ENCODE data around the gene MRM2.
"Not testable (repeated sequence)": the region's sequence is repeated elsewhere in the genome, so short reads cannot be mapped to it uniquely, and the experiment has no call there.

The MRM2 gene

DNA sequence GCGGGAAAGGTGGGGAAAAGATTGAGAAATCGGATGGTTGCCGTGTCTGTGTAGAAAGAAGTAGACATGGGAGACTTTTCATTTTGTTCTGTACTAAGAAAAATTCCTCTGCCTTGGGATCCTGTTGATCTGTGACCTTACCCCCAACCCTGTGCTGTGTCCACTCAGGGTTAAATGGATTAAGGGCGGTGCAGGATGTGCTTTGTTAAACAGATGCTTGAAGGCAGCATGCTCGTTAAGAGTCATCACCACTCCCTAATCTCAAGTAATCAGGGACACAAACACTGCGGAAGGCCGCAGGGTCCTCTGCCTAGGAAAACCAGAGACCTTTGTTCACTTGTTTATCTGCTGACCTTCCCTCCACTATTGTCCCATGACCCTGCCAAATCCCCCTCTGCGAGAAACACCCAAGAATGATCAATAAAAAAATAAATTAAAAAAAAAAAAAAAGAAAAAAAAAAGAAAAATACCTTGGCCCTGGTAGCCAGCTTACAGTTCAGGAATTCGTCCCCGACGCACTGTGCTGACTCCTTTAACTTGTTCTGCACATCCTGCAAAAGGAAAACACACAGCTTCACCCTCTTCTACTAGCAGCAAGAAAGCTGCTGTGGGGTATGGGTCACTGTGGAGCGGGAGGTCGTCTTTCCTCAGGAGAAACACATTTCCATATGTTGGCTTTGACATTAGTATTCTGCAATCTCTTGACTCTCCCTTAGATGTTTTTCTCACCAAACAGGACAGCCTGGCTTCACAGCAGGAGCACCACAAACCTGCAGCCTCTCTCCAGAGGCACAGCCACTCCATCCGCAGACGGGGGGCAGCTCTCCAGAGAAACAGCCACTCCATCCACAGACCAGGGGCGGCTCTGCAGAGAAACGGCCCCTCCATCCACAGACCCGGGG lies 27.3 kb upstream of the MRM2 start:
- not testable (repeated sequence) for DNase-seq (ENCODE audit: insufficient read length, low spot score); FAIRE-seq

GRCh38 chr7:2266911-2267310 lies 24.9 kb upstream of the MRM2 start:
- DNase-seq (ENCODE audit: insufficient read length, low spot score) (no peak), FAIRE-seq (no peak)

- no peak for DNase-seq (ENCODE audit: insufficient read length, low spot score)
- FAIRE-seq, result no peak
These were observed 22.2 kb upstream of the MRM2 start for GRCh38 chr7:2264158-2264557.

GRCh38 chr7:2263176-2263575 lies 21.2 kb upstream of the MRM2 start:
- FAIRE-seq (no peak), DNase-seq (ENCODE audit: insufficient read length, low spot score) (no peak)

- no peak for DNase-seq (ENCODE audit: insufficient read length, low spot score)
- peak; percentile 23 for FAIRE-seq
These were observed 19.6 kb upstream of the MRM2 start for GRCh38 chr7:2261611-2262010.

DNA sequence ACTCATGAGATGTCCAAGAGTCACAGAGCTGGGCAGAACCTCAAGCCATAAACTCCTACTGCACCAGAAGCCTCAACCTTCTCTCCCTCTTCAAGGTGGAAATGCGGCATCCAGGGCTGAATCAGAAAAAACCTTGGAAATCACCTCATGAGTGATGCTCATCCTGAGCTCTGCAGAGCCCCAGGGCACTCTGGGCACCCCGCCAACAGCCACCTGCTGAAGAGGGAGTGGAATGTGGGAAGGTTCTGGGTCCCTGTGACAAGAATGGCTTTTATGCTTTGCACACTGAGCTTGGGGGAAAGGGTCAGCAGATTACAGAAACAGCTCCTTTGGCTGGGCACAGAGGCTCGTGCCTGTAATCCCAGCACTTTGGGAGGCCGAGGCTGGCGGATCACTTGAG lies 18.8 kb upstream of the MRM2 start:
- FAIRE-seq (no peak), DNase-seq (ENCODE audit: insufficient read length, low spot score) (peak; percentile 80)

DNA sequence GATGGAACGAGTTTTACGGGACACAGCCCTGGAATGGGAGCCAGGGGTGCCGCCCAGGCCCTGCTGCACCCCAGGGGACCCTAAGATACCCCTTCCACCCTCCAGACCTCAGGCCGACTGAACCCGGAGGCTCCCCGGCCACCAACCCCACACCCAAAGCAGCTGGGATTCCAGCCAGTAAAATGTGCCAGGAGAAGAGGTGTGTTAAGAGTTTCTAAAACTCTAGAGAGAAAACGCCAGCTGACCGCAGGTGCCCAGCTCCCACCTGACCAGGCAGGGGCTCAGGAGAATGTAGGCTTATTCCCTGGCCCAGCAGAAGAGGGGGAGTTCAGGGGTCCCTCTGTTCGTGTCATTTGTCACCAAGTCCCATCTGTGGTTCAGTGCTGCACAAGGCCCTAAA lies 17.5 kb upstream of the MRM2 start:
- no peak for DNase-seq (ENCODE audit: insufficient read length, low spot score)

DNA sequence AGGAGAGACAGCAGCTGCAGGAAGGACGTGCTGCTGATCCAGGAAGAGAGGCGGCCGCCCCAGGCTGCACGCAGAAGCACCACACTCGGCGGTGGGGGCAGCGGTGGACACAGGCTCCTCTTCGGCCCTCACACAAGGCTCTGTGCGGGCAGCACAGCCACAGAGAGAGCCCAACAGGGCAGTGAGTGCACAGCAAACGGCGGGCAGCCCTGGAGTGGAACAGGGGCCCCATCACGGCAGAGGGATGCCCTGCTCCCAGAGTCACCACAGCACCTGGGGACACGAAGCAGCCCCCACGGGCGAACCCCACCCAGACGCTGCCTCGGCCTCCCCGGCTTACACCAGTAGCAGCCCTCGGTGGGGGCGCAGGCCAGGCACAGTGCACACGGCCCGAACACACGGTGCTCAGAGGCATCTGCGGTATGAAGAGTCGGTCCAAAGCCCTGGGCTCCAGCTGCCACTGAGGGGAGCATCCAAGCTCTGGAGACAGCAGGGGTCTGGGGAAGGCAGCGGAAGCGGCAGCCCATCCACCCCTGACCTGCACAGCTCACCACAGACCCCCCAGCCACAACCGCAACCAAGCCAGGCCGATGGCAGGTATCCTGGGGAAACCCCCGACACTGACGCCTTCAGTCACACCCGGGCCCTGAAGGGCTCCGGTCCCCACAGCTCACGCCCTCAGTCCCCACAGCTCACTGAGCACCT lies 16.8 kb upstream of the MRM2 start:
- FAIRE-seq (no peak), DNase-seq (ENCODE audit: insufficient read length, low spot score) (no peak)

More for the DNA sequence above, 17.5 kb upstream of the MRM2 start:
- FAIRE-seq, result no peak

GRCh38 chr7:2257651-2258050 lies 15.6 kb upstream of the MRM2 start:
- no peak for DNase-seq (ENCODE audit: insufficient read length, low spot score)
- no peak for FAIRE-seq

GRCh38 chr7:2257046-2257551 lies 15.1 kb upstream of the MRM2 start:
- FAIRE-seq (no peak), DNase-seq (ENCODE audit: insufficient read length, low spot score) (no peak)

DNA sequence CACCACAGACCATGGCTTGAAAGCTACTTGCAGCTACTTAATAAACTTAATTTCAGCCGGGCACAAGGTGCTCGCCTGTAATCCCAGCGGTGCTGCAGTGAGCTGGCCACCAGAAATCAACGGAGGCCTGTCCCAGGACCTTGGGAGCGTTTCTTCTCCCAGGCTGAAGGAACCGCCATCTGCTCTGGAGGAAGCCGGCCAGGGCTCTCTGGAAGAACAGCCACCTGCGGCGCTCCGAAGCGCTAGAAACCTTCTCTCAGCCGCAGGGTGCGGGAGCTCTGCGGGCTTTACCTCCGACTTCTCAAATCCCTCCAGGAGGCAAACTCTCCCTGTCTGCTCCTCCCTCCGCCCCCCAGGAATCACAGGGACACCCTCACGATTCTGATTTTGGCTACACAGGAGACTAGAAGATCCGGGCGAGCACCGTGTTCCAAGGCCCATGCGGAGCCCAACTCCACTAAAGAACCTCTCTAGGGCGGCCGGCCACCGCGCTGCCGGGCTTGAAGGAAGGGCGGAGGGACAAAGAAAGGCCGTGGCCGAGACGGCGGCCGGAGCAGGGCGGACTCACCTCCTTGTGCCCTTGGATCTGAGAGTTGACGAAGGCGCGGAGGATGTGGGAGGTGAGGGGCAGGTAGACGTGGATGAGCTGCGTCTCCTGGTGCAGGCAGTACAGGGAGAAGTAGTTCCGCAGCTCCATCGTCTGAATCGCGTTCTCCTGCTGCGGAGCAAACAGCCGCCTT lies 14.5 kb upstream of the MRM2 start:
- FAIRE-seq (peak; percentile 44), DNase-seq (ENCODE audit: insufficient read length, low spot score) (no peak)

GRCh38 chr7:2255145-2256139 lies 13.4 kb upstream of the MRM2 start:
- FAIRE-seq (no peak), DNase-seq (ENCODE audit: insufficient read length, low spot score) (no peak)

DNA sequence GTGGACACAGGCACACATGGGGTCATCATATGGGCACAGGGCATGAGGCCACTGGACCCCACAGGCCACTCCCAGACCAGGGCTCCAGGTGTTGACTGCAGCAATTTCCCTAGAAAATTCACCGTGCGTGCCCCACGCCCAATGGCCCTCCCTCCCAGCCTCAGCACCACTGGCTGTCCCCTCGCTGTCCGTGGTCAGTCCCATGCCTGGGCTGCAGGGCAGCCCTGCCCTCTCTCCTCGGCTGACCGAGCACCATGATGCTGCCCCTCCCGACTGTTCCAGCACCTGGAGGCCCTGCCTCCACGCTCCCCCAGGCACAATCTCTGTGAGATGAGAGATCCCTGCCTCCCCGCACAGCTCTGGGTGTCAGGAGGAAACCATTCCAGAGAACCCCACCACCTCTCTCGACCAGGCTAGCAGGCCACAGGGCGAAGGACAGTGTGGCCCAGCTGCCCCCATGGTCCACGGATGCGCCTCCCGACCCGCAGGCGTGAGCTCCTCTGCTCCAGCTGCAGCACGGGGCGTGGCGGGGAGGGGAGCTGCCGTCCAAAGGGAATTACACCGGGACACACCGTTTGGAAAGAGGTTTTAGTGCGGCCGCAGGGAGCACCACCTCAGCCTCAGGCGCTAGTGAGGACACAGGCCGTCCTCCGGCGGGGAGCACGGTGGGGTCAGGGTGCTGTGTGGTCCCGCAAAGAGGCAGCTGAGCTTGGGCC lies 12.6 kb upstream of the MRM2 start:
- DNase-seq (ENCODE audit: insufficient read length, low spot score) (no peak), FAIRE-seq (no peak)

- no peak for DNase-seq (ENCODE audit: insufficient read length, low spot score)
- FAIRE-seq, result no peak
These were observed 11.7 kb upstream of the MRM2 start for GRCh38 chr7:2253525-2254244.

DNA sequence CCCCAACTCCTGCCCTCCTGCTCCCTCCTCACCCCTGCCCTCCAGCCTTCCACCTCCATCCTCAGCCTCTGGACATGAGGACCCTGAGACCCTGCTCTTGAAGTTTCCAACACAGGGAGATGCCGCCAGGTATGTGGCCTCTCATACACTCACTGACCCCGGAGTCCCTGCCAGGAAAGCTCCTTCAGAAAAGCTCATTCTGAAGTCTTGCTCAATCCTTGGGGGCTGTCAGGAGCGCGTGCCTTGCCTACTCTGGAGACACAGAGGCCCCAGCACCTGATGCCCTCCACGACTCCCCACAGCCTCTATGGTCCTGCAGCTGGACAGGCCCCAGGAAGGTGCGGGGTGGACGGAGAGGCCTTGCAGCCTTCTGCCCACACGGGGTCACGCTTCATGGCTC lies 11.0 kb upstream of the MRM2 start:
- FAIRE-seq (no peak), DNase-seq (ENCODE audit: insufficient read length, low spot score) (no peak)

- DNase-seq (ENCODE audit: insufficient read length, low spot score) (no peak), FAIRE-seq (peak; percentile 65)
These were observed 10.1 kb upstream of the MRM2 start for GRCh38 chr7:2251841-2252771.

DNA sequence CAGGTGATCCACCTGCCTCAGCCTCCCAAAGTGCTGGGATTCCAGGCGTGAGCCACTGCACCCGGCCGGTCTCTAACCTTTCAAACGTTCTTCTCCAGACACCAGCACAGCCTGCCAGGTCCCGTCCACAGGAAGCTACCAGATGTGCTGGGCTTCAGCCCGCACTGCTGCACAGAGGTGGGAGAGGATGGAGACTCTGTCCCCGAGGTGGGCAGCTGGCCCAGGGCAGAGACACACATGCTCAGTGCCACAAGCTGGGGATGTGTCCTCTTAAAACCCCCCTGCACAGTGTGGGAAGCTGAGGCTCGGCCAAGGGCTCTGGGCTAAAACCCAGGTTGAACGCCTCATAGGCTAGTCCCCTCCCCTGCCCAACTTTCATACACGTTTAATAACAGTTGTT lies 9.4 kb upstream of the MRM2 start:
- FAIRE-seq, result no peak
- no peak for DNase-seq (ENCODE audit: insufficient read length, low spot score)

All from HTR-8/SVneo (cell line).